NCI-H2107 (cell line): Measurements from ENCODE around the gene ZDHHC11.
"Not testable (repeated sequence)": the region's sequence is repeated elsewhere in the genome, so short reads cannot be mapped to it uniquely, and the experiment has no call there.

Experiments used
- DNase-seq: peaks from one replicate; lab custom pipeline; 2025; lab: John Stamatoyannopoulos, UW

The ZDHHC11 gene

DNA sequence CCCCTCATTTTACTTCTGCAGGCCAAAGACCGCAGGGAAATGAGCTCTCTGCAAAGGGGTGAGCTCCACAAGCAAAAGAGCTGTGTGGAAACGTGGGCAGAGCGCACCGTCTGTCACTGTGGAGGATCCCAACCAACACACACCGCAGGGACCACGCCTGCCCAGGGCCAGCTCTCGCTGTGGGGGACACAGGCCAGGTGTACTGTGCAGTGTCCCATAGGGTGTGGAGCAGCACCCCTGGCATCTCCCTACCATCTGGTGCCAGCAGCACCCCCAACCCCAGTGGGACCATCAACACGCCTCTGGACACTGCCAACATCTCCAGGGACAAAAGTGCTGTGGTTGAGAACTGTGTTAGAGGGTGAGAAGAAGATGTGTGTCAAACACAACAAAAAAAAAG is 27.9 kb upstream of the ZDHHC11 start:
- not testable (repeated sequence) for DNase-seq

GRCh38 chr5:878125-878524 is 27.3 kb upstream of the ZDHHC11 start:
- no peak for DNase-seq

GRCh38 chr5:876398-877365 is 25.9 kb upstream of the ZDHHC11 start:
- DNase-seq, result no peak

DNA sequence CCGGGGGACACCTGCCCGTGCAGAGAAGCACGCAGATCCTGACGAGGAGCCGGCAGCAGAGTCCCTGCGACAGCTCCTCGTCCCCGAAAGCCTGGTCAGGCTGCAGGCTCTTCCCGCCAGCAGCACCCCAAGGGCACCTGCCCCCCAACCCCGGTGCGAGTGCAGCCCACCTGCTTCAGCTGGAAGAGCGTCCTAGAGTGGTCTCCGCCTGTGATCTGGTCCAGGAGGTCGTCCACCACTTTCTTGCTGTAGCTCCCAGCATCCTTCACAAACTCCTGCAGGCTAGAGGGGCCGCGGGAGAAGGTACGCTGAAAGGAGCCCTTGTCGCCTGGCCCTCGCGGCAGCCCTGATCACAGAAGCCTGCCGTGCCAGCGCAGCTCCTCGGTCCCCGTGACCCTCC is 25.1 kb upstream of the ZDHHC11 start:
- no peak for DNase-seq

DNA sequence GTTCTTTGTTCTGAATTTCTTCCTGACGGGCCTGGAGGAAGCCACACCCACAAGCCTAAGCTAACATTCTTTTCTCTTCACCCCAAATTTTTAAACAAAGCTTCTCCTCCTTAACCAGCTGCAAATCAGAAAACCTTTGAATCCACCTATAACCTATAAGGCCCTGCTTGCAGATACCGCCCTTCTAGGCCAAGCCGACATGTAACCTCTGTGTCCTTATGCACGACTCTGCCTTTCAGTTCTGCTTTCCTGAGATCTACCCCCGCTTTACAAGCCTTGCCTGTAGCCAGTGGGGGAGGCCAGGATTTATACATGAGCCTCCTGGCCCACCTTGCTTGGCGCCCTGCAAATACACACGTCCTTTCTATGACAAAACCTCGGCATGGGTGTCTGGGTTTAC is 22.5 kb upstream of the ZDHHC11 start:
- no peak for DNase-seq

- DNase-seq, result no peak
Measured at GRCh38 chr5:872301-872700, 21.5 kb upstream of the ZDHHC11 start.

GRCh38 chr5:871596-872298 is 21.0 kb upstream of the ZDHHC11 start:
- no peak for DNase-seq

DNA sequence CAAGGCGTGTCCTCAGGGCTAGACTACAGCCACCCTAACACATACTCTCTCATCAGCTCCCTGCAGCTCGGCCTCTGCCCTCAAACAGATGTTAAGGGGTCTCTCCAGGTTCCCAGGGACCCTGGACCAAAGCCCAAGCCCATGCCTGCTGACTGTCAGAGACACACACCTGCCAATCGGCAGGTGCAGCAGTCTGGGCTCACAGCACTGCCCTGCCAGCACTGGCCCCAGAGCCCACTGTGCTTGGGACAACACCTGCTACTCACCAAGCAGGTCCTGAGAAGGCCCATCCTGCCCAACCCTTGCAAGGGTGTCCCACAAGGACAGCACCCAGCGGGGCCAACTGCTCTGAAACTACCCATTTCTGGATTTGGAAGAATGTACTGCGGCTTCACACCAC is 20.2 kb upstream of the ZDHHC11 start:
- no peak for DNase-seq

DNA sequence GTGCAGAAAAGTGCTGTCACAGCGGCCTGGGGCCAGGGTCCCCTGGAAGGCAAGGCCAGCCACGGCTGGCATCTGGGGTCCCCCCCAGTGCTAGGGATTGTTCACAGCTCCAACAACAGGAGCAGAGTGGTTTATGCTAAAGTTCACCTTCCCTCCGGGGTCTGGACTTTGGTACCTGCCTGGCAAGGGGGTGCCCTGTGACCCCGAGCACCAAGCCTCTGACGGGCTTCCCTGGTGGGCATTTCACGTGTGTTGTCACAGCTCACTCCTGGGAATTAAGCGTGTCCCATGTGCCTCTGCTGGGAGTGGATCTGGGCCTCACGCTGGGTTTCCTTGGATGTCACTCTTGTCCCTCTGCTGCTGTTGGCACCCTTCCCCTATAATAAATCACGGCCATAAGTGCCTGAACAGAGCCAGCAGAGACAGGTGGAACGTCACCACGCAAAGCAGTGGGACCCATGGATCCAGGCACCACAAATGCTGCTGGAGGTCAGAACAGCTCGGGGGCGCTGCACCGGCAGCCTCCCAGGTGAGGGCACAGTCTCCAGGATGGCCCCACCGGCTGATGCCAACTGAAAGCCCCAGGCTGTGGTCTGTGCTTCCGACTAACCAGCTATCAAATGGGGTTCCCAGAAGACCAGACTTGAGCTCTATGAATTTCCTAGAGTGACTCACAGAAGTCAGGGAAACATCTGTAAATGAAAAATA is 17.8 kb upstream of the ZDHHC11 start:
- DNase-seq, result no peak

- no peak for DNase-seq
Measured at GRCh38 chr5:867300-867870, 16.6 kb upstream of the ZDHHC11 start.

DNA sequence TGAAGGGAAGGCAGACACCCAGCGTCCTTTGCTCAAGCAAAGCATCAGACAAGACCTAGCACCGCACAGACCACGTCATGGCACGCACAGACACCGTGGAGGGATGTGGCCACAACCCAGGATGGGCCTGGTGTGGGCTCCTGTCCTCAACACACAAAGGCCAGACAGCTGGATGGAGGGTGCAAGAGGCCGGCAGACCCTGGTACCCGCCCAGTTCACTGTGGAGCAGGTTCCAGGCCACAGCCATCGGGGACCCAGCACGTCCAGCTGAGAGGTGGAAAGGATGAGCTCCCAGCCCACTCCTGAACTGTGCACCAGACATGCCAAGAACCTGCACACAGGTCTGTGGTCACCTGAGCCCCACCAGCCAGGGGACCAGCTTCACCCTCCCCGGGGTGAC is 15.0 kb upstream of the ZDHHC11 start:
- DNase-seq, result no peak

DNA sequence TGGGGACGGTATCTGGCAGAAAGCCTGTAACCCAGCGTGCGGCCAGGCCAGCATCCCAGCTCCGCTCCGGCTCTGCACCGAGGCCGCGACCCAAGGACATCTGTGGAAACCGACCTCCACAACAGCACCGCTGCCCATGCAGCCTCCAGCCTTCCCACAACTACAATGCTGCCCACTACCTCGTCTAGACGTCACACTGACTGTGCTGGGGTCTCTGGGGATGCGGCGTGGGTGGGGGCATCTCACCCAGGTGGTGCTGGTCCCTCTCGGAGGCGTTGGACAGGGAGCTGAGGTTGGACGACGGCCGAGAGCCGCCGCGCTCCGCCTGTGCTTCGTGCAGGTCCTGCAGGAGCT is 14.4 kb upstream of the ZDHHC11 start:
- no peak for DNase-seq

GRCh38 chr5:864492-865167 is 13.8 kb upstream of the ZDHHC11 start:
- no peak for DNase-seq

GRCh38 chr5:863244-863805 is 12.5 kb upstream of the ZDHHC11 start:
- DNase-seq, result no peak

DNA sequence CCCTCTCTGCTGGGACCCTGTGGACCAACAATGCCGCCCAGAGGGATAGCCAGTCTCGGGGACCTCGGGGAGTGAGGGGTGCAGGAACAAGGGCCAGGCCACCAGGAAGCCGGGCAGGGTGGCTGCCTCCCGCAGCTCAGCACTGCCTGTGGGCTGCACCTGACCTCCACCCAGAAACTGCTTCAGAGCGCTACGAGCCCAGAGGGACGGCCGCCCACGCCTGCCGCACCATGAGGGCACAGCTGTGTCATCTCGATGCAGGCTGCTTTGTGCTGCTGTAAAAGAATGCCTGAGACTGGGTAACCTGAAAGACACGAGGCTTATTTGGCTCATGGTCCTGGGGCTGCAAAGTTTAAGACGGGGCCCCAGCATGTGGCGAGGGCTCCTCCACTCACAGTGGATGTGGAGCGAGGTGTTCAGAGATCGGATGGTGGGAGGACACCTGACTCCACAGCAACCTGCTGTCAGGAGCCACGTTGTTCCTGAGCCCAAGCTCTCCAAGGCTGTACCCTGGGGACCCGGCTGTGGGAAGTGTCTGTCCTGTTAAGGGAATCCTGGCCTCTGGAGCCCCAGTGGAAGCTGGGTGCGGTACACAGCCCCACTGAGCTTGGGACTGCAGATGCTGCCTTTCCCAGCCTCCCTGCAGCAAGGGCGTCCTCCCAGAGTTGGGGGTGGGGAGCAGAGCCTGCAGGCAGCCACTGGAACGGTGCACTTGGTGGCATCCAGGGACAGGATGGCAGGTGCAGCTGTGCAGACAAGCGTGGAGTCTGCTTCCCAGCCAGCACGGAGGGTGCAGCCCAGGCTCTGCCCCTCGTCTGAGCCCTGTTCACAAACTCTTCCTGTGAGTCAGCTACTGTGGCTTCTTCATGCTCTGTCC is 11.8 kb upstream of the ZDHHC11 start:
- DNase-seq, result peak; percentile 69

- no peak for DNase-seq
Measured at GRCh38 chr5:861442-862366, 10.9 kb upstream of the ZDHHC11 start.

GRCh38 chr5:860506-861150 is 9.8 kb upstream of the ZDHHC11 start:
- DNase-seq, result no peak

- no peak for DNase-seq
Measured at GRCh38 chr5:859798-860296, 9.1 kb upstream of the ZDHHC11 start.

- no peak for DNase-seq
Measured at GRCh38 chr5:859391-859790, 8.6 kb upstream of the ZDHHC11 start.
